HepG2 (cell line): ENCODE measurements around the gene ZMYND8. TPM values are rescaled to one million over a fixed set of nuclear protein-coding genes. Genes with fewer than 3 reads are reported as not detected.
A peak's percentile ranks its signal among the peaks of the same experiment; 100 is the strongest.

Experiments used
- GFI1 ChIP-seq: sonication (generic); formaldehyde crosslinking; IDR thresholded peaks from 2 replicates; pipeline ENCODE4 v1.5.0; 2020; ENCODE audit warnings: missing genetic modification reagents, mild to moderate bottlenecking, borderline replicate concordance
- HDAC1 ChIP-seq: sonication (generic); formaldehyde crosslinking; IDR thresholded peaks from 2 replicates; pipeline ENCODE4 v1.5.1; 2020; ENCODE audit warnings: mild to moderate bottlenecking, missing genetic modification reagents
- MYNN ChIP-seq: sonication (generic); formaldehyde crosslinking; IDR thresholded peaks from 2 replicates; pipeline ENCODE4 v1.4.0; 2020; ENCODE audit warnings: mild to moderate bottlenecking, low read depth, missing genetic modification reagents
- NAIF1 ChIP-seq: sonication (generic); formaldehyde crosslinking; IDR thresholded peaks from 2 replicates; pipeline ENCODE4 v1.5.0; 2020; ENCODE audit warnings: mild to moderate bottlenecking, missing genetic modification reagents, borderline replicate concordance
- PHB2 ChIP-seq: fragments of 450-650 bp; IDR thresholded peaks from 2 replicates; pipeline ENCODE4 v1.6.1; 2018; ENCODE audit not compliant: partially characterized antibody
- RAD21 ChIP-seq: fragments of 450-650 bp; formaldehyde crosslinking; IDR thresholded peaks from 2 replicates; pipeline ENCODE4 v1.5.0; 2020; ENCODE audit warnings: mild to moderate bottlenecking
- STAG1 ChIP-seq: sonication (generic); formaldehyde crosslinking; IDR thresholded peaks from 2 replicates; pipeline ENCODE4 v1.4.0; 2020; ENCODE audit warnings: missing genetic modification reagents
- TFDP1 ChIP-seq: IDR thresholded peaks from 2 replicates; pipeline ENCODE4 v1.6.1; 2016; ENCODE audit warnings: missing compliant biosample characterization, missing genetic modification reagents, borderline replicate concordance
- TIGD3 ChIP-seq: sonication (generic); formaldehyde crosslinking; IDR thresholded peaks from 2 replicates; pipeline ENCODE4 v1.5.1; 2020; ENCODE audit warnings: mild to moderate bottlenecking, missing genetic modification reagents, borderline replicate concordance
- U2AF1 ChIP-seq: fragments of 200-400 bp; formaldehyde crosslinking; optimal IDR thresholded peaks from 2 replicates; pipeline ENCODE3; 2017; ENCODE audit warnings: mild to moderate bottlenecking, low read depth, low read length
- ZBTB33 ChIP-seq: sonication (generic); formaldehyde crosslinking; IDR thresholded peaks from 2 replicates; pipeline ENCODE4 v1.4.0; 2020; ENCODE audit warnings: missing genetic modification reagents
- ZFP91 ChIP-seq: sonication (generic); formaldehyde crosslinking; IDR thresholded peaks from 2 replicates; pipeline ENCODE4 v1.9.0; 2022; ENCODE audit warnings: missing genetic modification reagents, mild to moderate bottlenecking, borderline replicate concordance
- ZNF543 ChIP-seq: sonication (generic); formaldehyde crosslinking; IDR thresholded peaks from 2 replicates; pipeline ENCODE4 v1.4.0; 2020; ENCODE audit warnings: mild to moderate bottlenecking, missing genetic modification reagents
- polyA plus RNA-seq, 8 experiments: library from polyadenylated mRNA; depleted of rRNA in 3 of 8; stranded (reverse) in 7 of 8; unstranded in 1 of 8; fragments of >200 nt; fragmentation: Illumina TruSeq in 4 of 8; extraction: Trizol in 4 of 8; gene quantifications; 2 replicates each; pipeline versions ENCODE4 v1.2.1 to v1.2.3, GENCODE V29; 2011 to 2016; ENCODE audit warnings: low read depth in 4 of 8, missing spikeins in 1 of 8, mixed read lengths in 1 of 8; ENCODE audit not compliant: insufficient read depth in 1 of 8
- total RNA-seq, 5 experiments: library from RNA; depleted of rRNA; stranded (reverse); fragments of >200 nt; fragmentation: Illumina TruSeq; extraction: Trizol; gene quantifications; 2 replicates each; pipeline ENCODE4 v1.2.3, GENCODE V29; 2016; ENCODE audit warnings: low read depth in 1 of 5
- TF ChIP-seq, protein P1 (sequence below): sonication (generic); formaldehyde crosslinking; IDR thresholded peaks from 2 replicates; pipeline ENCODE4 v1.5.1; 2020; ENCODE audit warnings: mild to moderate bottlenecking, moderate library complexity, missing genetic modification reagents
- TF ChIP-seq, protein P2 (sequence below): sonication (generic); formaldehyde crosslinking; IDR thresholded peaks from 2 replicates; pipeline ENCODE4 v1.4.0; 2020; ENCODE audit warnings: missing genetic modification reagents

Gene ZMYND8
- total and polyA plus RNA-seq, 2 of the 13 experiments (the other 11 are each of a cell fraction or from before 2014, with no cell fraction given), result 53.9 to 84.7 TPM

DNA sequence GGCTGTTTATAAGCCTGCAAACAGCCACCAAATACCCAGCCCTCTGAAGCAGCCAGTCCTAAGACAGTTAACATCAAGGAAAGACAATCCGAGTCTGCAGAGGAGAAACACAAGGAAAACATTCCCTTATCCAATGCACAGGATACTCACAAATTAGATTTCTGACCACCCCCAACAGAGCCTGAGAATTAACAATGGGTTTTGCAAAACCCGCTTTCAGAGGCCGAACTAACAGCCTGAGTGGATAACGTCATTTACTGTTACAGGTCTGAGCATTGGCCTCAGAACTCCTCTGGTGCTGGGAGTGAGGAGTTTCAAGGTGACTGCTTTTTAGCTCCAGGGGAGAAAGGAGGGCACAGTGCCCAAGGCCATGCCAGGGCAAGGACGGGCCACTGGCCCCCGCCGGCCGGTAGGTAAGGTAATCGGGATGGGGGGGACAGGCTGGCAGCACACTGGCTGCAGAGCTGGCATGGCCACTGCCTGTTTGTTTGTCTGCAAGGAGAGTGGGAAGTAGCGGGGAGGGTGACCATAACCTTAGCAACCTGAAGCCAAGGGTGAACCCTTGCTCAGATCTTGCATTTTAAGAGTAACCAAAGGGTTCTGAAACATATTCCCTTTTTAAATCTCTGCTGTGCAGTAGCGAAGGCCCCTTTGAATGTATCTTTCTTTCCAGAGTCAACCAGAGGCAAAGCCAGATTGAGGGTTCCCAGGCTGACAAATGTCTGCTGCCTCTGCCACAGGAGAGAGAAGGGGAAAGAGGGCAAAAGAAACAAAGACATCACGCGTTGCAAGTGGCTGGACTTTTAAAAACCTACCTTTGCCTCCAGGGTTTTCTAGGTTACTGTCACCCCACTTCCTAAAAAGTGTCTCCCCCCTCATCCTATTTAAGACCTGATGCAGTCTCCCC is 3.9 kb downstream of the ZMYND8 start (continued):
- TF ChIP-seq HDAC1 (0 out of 2 replicates have a peak, but pooled peaks have one; percentile 23), TIGD3 (no peak), RAD21 (CRISPR knock-in tag) (no peak), STAG1 (CRISPR knock-in tag) (peak; percentile 2; the same call in 1 of the 2 replicates), PHB2 (no peak), TFDP1 (no peak), ZBTB33 (no peak; the same call in 1 of the 2 replicates), NAIF1 (CRISPR knock-in tag) (no peak), U2AF1 (peak; percentile 78), MYNN (CRISPR knock-in tag) (no peak), ZNF543 (no peak), ZFP91 (peak; percentile 71; the same call in 1 of the 2 replicates), GFI1 (CRISPR knock-in tag) (0 out of 2 replicates have a peak, but pooled peaks have one; percentile 58)
- TF ChIP-seq, protein P1, sequence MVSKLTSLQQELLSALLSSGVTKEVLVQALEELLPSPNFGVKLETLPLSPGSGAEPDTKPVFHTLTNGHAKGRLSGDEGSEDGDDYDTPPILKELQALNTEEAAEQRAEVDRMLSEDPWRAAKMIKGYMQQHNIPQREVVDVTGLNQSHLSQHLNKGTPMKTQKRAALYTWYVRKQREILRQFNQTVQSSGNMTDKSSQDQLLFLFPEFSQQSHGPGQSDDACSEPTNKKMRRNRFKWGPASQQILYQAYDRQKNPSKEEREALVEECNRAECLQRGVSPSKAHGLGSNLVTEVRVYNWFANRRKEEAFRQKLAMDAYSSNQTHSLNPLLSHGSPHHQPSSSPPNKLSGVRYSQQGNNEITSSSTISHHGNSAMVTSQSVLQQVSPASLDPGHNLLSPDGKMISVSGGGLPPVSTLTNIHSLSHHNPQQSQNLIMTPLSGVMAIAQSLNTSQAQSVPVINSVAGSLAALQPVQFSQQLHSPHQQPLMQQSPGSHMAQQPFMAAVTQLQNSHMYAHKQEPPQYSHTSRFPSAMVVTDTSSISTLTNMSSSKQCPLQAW (CRISPR knock-in tag), result peak; percentile 18; the same call in 1 of the 2 replicates
- TF ChIP-seq, protein P2, sequence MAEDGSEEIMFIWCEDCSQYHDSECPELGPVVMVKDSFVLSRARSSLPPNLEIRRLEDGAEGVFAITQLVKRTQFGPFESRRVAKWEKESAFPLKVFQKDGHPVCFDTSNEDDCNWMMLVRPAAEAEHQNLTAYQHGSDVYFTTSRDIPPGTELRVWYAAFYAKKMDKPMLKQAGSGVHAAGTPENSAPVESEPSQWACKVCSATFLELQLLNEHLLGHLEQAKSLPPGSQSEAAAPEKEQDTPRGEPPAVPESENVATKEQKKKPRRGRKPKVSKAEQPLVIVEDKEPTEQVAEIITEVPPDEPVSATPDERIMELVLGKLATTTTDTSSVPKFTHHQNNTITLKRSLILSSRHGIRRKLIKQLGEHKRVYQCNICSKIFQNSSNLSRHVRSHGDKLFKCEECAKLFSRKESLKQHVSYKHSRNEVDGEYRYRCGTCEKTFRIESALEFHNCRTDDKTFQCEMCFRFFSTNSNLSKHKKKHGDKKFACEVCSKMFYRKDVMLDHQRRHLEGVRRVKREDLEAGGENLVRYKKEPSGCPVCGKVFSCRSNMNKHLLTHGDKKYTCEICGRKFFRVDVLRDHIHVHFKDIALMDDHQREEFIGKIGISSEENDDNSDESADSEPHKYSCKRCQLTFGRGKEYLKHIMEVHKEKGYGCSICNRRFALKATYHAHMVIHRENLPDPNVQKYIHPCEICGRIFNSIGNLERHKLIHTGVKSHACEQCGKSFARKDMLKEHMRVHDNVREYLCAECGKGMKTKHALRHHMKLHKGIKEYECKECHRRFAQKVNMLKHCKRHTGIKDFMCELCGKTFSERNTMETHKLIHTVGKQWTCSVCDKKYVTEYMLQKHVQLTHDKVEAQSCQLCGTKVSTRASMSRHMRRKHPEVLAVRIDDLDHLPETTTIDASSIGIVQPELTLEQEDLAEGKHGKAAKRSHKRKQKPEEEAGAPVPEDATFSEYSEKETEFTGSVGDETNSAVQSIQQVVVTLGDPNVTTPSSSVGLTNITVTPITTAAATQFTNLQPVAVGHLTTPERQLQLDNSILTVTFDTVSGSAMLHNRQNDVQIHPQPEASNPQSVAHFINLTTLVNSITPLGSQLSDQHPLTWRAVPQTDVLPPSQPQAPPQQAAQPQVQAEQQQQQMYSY (CRISPR knock-in tag), result 0 out of 2 replicates have a peak, but pooled peaks have one; percentile 27
